Measurements from ENCODE around the gene ELMO1.

GRCh38 chr7:37359180-37359579 lies 89.5 kb downstream of the ELMO1 start:
- no peak for TF ChIP-seq CTCF (IDR thresholded peaks at IDR 0.05)
- TF ChIP-seq POLR2AphosphoS5 (IDR thresholded peaks at IDR 0.05): no peak
- no peak for TF ChIP-seq POLR2A (IDR thresholded peaks at IDR 0.05; ENCODE audit: low read depth)
